Panc1 (cell line): ENCODE measurements around the gene ABHD17A. TPM values are rescaled to one million over a fixed set of nuclear protein-coding genes. Genes with fewer than 3 reads are reported as not detected.

Source experiments
- ATAC-seq: fragments of 200-7000 bp; cut with Tn5 transposase; 2 replicates; pipeline ENCODE4 v1.9.1; 2020; ENCODE audit warnings: mild to moderate bottlenecking, moderate library complexity
- BruUV-seq: library from RNA; stranded (reverse); fragments of 400-500 nt; replicated peaks from 2 replicates; lab custom pipeline; 2021; lab: Mats Ljungman, UMichigan
- CTCF ChIA-PET: fragments of 300-600 bp; sonication (Branson Sonifier 250); formaldehyde crosslinking; loops from one replicate; lab custom pipeline; 2022; ENCODE audit warnings: antibody characterized with exemption; lab: Charles Lee
- POLR2A ChIA-PET: fragments of 300-600 bp; sonication (Branson Sonifier 250); formaldehyde crosslinking; loops from one replicate; lab custom pipeline; 2022; ENCODE audit warnings: antibody characterized with exemption; lab: Charles Lee
- DNase-seq: peaks from one replicate; pipeline ENCODE4 v3.0.0-alpha.2; 2010; ENCODE audit warnings: low read depth, low spot score
- H3K27ac ChIP-seq: 2 replicates; pipeline ENCODE4 v1.5.1; 2011; ENCODE audit warnings: mild to moderate bottlenecking, low read length, inconsistent platforms
- H3K27me3 ChIP-seq: fragments of 200-500 bp; sonication (Bioruptor generic); 2 replicates; pipeline ENCODE4 v1.6.0; 2014; ENCODE audit warnings: low read length, inconsistent platforms; ENCODE audit not compliant: control insufficient read depth, insufficient read depth
- H3K36me3 ChIP-seq: fragments of 200-500 bp; sonication (Bioruptor generic); 2 replicates; pipeline ENCODE4 v1.5.1; 2014; ENCODE audit warnings: inconsistent platforms, mild to moderate bottlenecking, low read length, moderate library complexity; ENCODE audit not compliant: control insufficient read depth, insufficient read depth
- H3K4me1 ChIP-seq: 2 replicates; pipeline ENCODE4 v1.5.1; 2011; ENCODE audit warnings: inconsistent platforms, mild to moderate bottlenecking, low read length, moderate library complexity; ENCODE audit not compliant: control insufficient read depth, insufficient read depth
- H3K4me3 ChIP-seq, 2 experiments: 2 replicates each; pipeline ENCODE4 v1.5.1; 2011 to 2012; ENCODE audit warnings: low read depth in 2 of 2, low read length in 2 of 2, mild to moderate bottlenecking in 2 of 2, inconsistent platforms in 1 of 2, moderate library complexity in 1 of 2
- H3K9me3 ChIP-seq: fragments of 200-500 bp; sonication (Bioruptor generic); 2 replicates; pipeline ENCODE4 v1.5.1; 2014; ENCODE audit warnings: low read depth, mild to moderate bottlenecking, inconsistent platforms, low read length, moderate library complexity; ENCODE audit not compliant: control insufficient read depth, insufficient read depth
- CTCF ChIP-seq: fragments of 450-650 bp; IDR thresholded peaks from 2 replicates; pipeline ENCODE4 v1.5.1; 2017; ENCODE audit warnings: mild to moderate bottlenecking
- POLR2AphosphoS5 ChIP-seq: IDR thresholded peaks from 2 replicates; pipeline ENCODE4 v1.6.1; 2012; ENCODE audit warnings: mild to moderate bottlenecking, low read depth, low read length, moderate library complexity
- REST ChIP-seq, 2 experiments: IDR thresholded peaks; 2 replicates each; pipeline ENCODE4 v1.6.1; 2011 to 2012; ENCODE audit warnings: low read depth in 2 of 2, control low read depth in 1 of 2, low read length in 1 of 2, mild to moderate bottlenecking in 1 of 2, moderate library complexity in 1 of 2; ENCODE audit not compliant: insufficient read depth in 1 of 2
- SIN3A ChIP-seq: IDR thresholded peaks from 2 replicates; pipeline ENCODE4 v1.6.1; 2012; ENCODE audit warnings: low read depth, mild to moderate bottlenecking, low read length, moderate library complexity, borderline replicate concordance; ENCODE audit not compliant: insufficient read depth
- TCF7L2 ChIP-seq: IDR thresholded peaks from 2 replicates; pipeline ENCODE4 v1.6.1; 2011; ENCODE audit warnings: mild to moderate bottlenecking, low read depth, low read length, inconsistent platforms
- in situ Hi-C: cut with HindIII; loops from 2 replicates; pipeline ENCODE4 v1.10.0; 2016; ENCODE audit warnings: low sequenced_read_pairs, low pct_unique_long_range_greater_than_20kb
- intact Hi-C: fragments of 100-400 bp; cut with micrococcal nuclease; formaldehyde crosslinking; loops from one replicate; pipeline ENCODE4 v1.10.0; 2022; ENCODE audit not compliant: unreplicated experiment
- total RNA-seq: library from RNA; stranded (reverse); gene quantifications from one replicate; pipeline ENCODE4 v1.2.1, GENCODE V29; 2021; ENCODE audit not compliant: unreplicated experiment

ABHD17A gene
- total RNA-seq, 1 experiment from 2014 or later, result 57.1 TPM

- POLR2A ChIA-PET, result no interaction called here
- ATAC-seq (no peak), DNase-seq (no peak)
- in situ Hi-C loops, result no loop called here
- BruUV-seq, result no TSS peak
- H3K9me3 ChIP-seq, result no peaks in the 10 kb centered on the region
- TF ChIP-seq CTCF (no peak), TCF7L2 (no peak), POLR2AphosphoS5 (no peak), SIN3A (no peak), REST (IDR thresholded peaks at IDR 0.05; ENCODE audit: insufficient read depth in 1 of 2, low read depth in 2 of 2, low read length in 1 of 2) (no peak)
- H3K27ac ChIP-seq, result no peak overlapping the region
- intact Hi-C loops, result no loop called here
- no peak overlapping the region for H3K4me3 ChIP-seq
- CTCF ChIA-PET, result no interaction called here
- H3K4me1 ChIP-seq, result no peaks in the 10 kb centered on the region
- no peaks in the 10 kb centered on the region for H3K27me3 ChIP-seq
- H3K36me3 ChIP-seq, result no peaks in the 10 kb centered on the region
Observed at GRCh38 chr19:1914826-1915341, 29.6 kb upstream of the ABHD17A start.

- CTCF ChIA-PET, result no interaction called here
- in situ Hi-C loops, result no loop called here
- ATAC-seq, result no peak
- Histone ChIP-seq H3K4me1 (no peaks in the 10 kb centered on the region; the same call in 1 of the 2 replicates), H3K27me3 (no peaks in the 10 kb centered on the region), H3K36me3 (no peaks in the 10 kb centered on the region), H3K27ac (no peak overlapping the region), H3K4me3 (no peak overlapping the region), H3K9me3 (no peaks in the 10 kb centered on the region)
- POLR2A ChIA-PET, result no interaction called here
- intact Hi-C loops, result no loop called here
- no peak for DNase-seq
- BruUV-seq, result no TSS peak
- TF ChIP-seq TCF7L2 (no peak), REST (IDR thresholded peaks at IDR 0.05; ENCODE audit: insufficient read depth in 1 of 2, low read depth in 2 of 2, low read length in 1 of 2) (no peak), POLR2AphosphoS5 (no peak), SIN3A (no peak), CTCF (no peak)
Observed at GRCh38 chr19:1913781-1914577, 28.7 kb upstream of the ABHD17A start.
